Uterus (tissue), 2 donors: ENCODE measurements around the gene BTBD9.

Source experiments
- CTCF ChIP-seq, 4 experiments: fragments of 200-600 bp in 2 of 4; fragments of 450-650 bp in 2 of 4; sonication (generic) in 2 of 4; IDR thresholded peaks; one replicate each; pipeline ENCODE4 v1.5.1; 2016 to 2019; ENCODE audit warnings: antibody characterized with exemption in 4 of 4, mild to moderate bottlenecking in 2 of 4, moderate library complexity in 1 of 4
- POLR2A ChIP-seq, 2 donors: fragments of 450-650 bp; IDR thresholded peaks; one replicate each; pipeline ENCODE4 v1.6.1; 2016; ENCODE audit warnings: antibody characterized with exemption in 2 of 2, mild to moderate bottlenecking in 1 of 2, moderate library complexity in 1 of 2

- TF ChIP-seq POLR2A (IDR thresholded peaks at IDR 0.05) (no peak), CTCF (IDR thresholded peaks at IDR 0.05) (no peak)
Measured at GRCh38 chr6:38429546-38429945, 210.2 kb downstream of the BTBD9 start.
